GM18907 (cell line): ENCODE measurements around the gene PELI1.
A peak's percentile ranks its signal among the peaks of the same experiment; 100 is the strongest.

ENCODE experiments used
- ATAC-seq: cut with Tn5 transposase; IDR thresholded peaks from one replicate; pipeline ENCODE4 v1.9.1; 2021; ENCODE audit warnings: mild to moderate bottlenecking, moderate library complexity; ENCODE audit not compliant: unreplicated experiment

Gene PELI1

DNA sequence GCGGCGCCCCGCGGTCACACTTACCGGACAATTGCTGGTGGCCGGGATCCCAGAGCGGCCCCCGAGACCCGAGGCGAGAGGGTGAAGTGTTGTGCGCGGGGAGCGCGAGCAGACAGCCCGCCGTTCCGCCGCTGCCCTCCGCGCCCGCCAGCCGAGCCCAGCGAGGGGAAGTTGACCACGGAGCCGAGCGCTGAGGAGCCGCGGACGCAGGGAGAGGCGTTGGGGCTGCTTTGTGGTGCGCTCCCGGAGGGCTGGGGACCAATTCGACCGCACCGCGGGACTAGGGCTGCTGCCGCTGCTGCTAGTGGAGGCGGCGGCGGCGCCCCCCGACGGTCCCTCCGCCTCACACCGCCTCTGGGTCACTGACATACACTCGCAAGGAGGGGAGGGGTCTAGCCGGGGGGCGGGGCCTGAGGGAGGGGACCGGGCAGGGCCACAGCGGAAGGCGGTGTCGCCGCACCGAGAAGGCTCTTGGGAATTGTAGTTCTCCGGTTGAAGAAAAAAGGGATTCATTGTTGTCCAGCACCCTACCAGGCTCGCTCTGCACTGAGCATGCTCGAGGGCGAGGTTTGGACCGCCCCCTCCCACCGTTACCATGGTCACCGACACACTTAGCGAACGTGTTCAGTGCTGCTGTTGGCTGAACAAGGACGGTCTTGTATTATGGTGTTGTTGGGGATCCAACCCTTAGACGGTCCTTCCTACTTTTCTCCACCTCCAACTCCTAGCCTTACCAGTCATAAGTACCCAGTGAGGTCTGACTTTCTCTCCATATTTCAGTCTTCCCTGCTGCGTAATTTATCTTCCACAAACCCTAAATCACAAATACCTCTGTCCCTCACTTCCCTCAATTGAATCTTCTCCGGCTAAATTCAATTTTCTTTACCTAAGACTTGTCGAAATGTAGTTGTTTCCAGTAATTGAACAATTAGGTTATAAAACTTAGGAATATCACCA is at the start of gene PELI1:
Gene PELI1 (minus strand): TSS at position 364 of the 957 bp plus-strand sequence. CDS start 36,110 bp downstream, outside the sequence.
- peak; percentile 89 for ATAC-seq

GRCh38 chr2:64193491-64193890 is 49.3 kb upstream of the PELI1 start:
- no peak for ATAC-seq

- no peak for ATAC-seq
These were observed 48.5 kb upstream of the PELI1 start for GRCh38 chr2:64192664-64193105.

DNA sequence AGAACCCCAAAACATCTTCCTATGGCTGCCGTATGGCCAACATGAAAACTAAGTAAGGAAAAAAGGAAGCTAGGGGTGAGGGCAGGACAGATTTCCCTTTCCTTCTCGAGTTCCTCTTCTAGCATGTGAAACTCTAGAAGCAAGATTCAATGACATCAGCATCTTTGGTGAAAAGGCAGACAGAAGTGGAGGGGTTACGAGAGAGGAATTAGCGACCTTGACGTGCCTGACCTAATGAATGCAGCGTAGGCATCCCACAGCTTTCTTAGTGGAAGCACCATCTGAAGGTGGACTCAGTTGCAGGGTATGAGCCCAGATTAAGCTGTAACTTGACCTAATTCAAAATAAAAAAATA is 47.9 kb upstream of the PELI1 start:
- peak; percentile 43 for ATAC-seq

DNA sequence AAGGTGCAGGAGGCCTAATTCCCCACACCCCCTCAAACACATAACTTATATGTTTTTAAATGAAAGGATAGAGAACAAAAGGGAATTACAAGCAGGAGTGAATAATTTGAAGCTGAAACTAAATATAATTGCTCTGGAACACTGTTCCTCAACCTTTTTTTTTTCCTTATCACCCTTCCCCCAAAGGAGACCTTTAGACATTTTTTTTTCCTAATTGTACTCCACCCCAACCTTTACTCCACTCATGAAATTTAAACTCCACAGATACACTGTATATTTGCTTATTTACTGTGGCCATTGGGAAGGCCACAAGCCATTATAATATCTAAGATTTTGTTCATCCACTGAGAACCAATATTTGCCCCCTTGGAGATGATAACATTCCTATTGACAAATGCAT is 45.4 kb upstream of the PELI1 start:
- no peak for ATAC-seq

GRCh38 chr2:64189167-64189566 is 44.9 kb upstream of the PELI1 start:
- no peak for ATAC-seq

DNA sequence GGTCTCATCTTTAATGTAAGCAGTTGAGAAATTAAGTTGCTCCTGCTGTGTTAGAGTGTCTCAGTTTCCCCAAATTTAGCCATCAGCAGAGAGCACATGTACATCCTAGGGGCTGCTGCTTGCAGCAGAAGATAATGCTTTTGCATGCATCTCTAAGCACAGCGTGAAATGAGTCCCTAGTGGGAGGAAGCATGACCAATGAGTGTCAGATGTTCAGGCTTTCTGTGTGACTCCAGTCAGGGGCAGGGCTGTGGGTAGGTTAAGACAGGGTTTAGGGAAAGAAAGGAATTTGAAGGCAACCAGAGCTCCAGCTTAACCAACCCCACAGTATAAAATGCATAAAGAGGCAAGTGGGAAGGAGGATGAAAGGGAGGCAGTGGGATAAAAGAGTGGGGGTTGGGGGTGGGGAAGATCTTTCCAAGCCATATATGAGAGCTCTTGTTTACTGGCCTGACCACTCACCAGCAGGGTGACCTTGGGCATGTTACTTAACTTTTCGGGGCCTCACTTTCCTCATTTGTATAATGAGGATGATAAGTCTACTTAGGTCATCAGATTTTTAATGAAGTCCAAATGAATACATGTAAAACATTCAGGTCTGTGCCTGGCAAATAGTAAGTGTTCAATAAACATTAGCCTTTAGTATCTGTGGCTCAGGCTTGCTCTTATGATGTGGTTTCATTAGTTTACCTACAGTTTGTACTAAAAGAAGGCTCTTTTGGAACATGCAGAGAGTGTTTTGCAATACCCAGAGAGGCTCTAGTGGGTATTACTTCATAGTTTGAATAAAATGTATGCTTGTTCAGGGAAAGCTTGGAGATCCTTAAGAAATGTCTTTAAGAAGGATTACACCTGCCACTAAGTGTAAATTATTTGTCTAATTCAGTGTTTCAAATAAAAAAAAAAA is 42.7 kb upstream of the PELI1 start:
- no peak for ATAC-seq

DNA sequence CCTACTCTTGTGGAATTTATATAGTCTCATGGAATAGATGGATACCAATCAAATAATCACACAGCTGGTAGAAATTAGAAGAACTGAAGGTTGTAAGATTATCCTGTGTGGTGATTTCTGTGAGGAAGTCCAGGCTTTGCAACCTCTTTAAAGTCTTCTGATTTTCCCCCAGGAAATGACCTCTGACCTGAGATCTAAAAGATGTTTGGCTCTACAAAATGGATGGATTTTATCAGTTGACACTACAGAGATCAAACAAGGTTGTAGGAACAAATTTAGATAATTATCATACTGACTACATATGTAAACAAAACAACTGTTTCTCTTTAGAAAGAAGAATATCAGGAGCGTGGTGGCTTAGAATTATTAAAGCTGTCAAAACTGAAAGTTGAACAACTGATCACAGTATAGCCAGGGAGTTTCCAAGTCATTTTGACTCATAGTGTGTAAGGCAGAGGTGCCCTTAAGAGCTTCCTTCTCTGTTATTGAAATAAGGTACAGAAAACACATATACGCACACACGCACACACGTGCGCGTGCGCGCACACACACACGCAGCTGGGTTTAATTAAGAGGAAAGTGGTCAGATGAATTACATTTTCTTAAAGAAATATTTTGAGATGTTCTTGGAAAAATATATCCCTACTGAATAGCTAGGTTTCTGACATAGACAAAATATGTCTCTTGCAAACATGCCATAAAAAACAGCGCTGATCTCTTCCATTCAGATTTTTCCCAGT is 35.5 kb upstream of the PELI1 start:
- peak; percentile 91 for ATAC-seq

- no peak for ATAC-seq
These were observed 33.1 kb upstream of the PELI1 start for GRCh38 chr2:64177315-64177714.

GRCh38 chr2:64175419-64176197 is 31.4 kb upstream of the PELI1 start:
- no peak for ATAC-seq

DNA sequence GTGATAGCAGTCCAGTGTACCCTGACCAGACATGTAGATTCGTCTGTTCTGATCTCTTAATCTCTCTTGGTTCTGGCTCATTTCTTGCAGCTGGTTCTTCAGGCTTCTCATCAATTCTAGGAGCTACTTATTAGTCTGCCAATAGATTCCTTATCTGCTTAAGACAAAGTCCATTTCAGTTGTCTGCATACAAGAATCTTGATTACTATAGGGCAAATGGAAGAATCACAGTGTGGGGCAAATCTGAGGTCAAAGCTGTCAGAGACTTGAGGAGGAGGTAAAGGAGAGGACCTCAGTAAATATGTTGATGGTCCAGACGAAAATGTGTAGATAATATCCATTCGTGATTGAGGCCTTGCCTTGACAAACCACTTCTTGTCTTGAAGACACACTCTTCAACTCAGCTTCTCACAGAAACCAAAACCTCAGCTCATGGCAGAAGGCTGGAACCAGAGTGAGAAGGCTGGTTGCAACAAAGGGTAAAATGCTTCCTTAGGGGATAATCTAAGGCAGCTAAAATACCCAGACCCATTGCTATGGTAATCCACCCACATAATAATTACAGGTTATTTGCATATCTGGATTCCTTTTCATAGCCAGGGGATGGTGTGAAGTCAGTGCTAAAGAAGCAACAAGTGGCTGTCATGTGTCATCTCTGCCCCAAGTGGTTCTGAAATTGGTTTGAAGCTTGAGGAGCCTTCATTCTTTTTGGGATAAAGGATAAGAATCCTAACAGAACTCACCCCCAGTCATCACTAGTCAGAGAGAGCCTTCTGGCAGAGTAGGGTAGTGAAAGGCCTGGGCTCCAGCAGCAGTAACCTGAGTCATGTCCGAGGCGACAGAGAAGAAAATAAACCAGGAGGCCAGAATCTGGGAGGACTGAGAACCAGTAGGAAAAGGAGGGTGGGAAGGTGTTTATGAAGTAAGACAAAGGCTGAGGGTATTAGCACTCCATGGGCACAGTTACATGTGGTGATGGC is 29.2 kb upstream of the PELI1 start:
- no peak for ATAC-seq

DNA sequence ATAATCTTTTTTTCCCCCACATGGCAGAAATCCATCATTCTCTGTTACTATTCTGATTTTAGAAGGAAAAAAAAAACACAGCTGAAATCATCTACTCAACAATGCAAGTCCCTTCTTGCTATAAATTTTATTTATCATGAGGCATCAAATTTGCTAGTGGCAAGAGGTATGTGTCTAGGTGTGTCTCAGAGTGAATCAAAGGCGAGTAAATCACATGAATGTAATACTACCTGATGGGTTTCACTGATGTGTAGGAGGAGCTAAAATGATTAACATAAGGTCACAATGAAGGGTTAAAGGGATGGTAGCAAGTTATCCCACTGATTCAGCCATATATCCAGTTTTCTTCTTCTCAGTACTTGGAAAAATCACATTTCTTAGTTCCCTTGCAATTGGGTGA is 24.5 kb upstream of the PELI1 start:
- ATAC-seq: no peak

DNA sequence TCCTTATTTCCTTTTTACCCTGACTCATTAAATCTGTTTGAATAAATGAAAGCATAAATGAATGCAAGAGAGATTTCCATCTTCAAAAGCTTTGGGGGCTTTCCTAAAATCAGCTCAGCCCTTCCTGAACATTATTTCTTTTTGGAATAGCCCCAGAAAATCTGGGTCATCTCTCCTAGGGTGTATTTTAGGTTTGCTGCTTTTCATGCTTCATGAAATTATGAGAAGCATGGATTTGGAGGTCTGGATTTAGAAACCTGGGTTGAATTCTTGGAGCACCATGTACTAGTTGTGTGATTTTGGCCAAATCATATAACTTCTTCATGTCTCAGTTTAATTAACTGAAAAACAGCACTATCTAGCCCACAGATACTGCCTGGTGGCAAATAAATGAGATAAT is 24.0 kb upstream of the PELI1 start:
- ATAC-seq: no peak

- no peak for ATAC-seq
These were observed 22.6 kb upstream of the PELI1 start for GRCh38 chr2:64166637-64167420.

GRCh38 chr2:64166212-64166611 is 22.0 kb upstream of the PELI1 start:
- no peak for ATAC-seq

DNA sequence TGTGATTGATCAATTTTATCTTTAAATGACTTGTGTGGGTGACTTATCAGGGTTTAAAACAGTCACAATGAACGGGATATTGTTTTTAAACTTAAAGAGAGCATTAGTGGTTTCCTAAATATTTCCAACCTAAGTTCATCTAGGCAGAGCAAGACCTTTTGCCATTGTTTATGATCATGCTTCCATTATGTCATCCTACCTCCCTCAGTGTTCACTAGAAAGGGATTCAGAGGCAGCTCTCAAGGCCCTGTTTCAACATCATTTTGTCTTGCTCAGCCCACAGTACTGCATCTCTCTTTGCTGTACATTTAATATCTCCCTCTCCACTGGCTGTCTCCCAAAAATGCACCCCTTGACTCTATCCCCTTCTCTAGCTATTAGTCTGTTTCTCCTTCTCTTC is 21.5 kb upstream of the PELI1 start:
- no peak for ATAC-seq

DNA sequence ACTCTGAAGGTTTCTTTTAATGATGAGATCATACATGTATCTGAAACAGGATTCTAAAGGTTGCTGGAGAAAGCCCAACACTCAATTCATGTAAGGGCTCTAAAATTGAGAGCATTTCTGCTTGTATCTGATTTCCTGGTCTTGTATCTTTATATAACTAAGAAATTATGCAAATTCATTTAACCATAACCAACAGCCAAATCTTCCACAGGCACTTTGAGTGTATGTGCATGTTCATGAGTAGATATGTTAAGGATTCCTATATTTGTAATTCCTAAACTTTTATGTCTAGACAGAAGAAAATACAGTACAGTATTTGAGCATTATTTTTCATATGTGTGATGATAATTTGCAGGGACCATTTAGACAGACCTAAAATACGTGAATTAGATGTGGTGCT is 20.4 kb upstream of the PELI1 start:
- no peak for ATAC-seq

GRCh38 chr2:64162516-64162915 is 18.3 kb upstream of the PELI1 start:
- ATAC-seq: no peak
